ENCODE data around the gene OVOL1. TPM values are rescaled to one million over a fixed set of nuclear protein-coding genes. Genes with fewer than 3 reads are reported as not detected.

Gene OVOL1
- total RNA-seq, 2 donors from 2014 or later: 1.6 TPM; not detected in 1

DNA sequence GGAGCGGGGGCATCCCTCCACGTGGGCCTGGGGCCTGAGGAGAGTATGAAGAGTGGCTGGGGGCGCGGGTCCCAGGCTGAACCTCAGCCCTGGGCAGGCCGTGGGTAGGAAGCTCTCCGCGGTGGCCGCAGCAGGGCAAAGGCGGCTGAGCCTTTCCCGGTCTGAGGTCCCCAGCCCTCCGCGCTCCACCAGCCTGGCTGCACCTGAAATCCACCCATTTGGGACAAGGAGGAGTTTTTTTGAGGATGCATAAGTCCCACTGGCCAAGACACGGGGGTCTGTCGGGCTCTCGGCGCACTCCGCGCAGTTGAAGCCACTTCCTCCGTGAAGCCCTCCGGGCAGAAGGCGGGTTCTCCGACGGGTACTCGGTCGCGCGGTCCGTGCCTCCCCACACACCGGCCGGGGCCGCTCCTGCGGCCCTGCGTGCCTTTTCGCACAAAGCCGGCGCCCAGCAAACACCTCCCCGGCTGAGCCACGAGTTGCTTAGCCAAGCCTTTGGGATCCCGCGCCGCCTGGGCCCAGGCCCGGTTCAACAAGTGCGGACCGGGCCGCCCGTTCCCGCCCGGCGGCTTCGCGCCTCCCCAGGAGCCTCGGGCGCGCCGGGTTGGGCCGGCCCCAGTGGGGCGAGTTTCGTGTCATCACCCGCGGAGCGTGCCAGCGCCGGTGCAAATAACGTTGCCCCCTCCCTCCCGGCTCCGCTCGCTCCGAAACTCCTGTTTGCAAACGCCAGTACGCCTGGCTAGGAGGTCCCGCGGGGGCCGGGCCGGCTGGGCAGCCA, 666 bp upstream of the OVOL1 start:
- Mint-ChIP-seq H3K27ac (no peak overlapping the region), H3K9me3 (no peaks in the 10 kb centered on the region), H3K36me3 (no peaks in the 10 kb centered on the region)
- DNase-seq (ENCODE audit: low spot score in 2 of 2) (peak in 1 of 2 donors; percentile 26), ATAC-seq (no peak)

DNA sequence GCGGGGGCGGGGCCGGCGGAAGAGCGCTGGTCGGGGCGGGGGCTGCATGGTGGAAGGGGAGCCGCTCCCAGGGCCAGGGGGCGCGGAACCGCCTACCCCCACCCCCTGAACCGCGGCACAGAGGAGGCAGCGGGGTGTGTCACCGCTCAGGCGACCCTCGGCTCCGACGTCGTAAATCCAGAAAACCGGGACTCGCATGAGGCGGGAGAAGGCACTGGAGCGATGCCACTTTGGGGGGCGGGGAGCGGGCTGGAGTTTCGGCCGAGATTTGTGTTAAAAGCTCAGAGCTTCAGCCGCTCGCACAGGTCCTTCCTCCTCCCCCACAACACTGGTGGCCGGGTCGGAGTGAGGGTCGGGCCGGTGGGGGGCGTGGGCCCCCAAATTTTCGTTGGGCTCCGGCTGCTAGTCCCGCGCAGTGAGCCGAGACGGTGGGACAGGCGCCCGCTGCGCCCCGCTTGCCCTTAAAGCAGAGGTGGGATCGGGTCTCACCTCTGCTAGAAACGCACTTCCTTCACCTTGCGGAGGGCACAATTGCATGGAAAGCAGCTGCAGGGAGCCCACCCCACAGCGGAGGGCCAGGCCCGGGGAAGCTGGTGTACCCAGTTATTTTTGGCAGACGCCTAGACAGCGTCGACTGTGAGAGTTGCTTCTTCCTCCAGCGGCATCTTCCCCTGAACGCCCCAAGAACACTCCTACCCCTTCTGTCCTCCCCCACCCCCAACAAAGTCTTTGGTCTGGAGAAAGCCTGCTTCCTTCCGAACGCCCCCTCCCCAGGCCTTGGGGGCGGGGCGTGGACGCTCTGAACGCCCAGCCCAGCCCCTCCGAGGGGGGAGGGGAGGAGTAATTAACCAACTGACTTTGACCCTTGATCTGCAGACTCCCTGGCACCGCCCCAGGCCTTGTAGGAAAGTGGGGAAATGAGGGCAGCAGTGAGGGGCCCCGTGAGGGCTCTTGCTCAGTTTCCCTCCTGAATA, 1.1 kb downstream of the OVOL1 start:
- H3K9me3 Mint-ChIP-seq: no peaks in the 10 kb centered on the region
- ATAC-seq (no peak), DNase-seq (ENCODE audit: low spot score in 2 of 2) (no peak)
- peak overlapping the region in 1 of 2 donors; percentile 60 for H3K27ac Mint-ChIP-seq
- no peaks in the 10 kb centered on the region for H3K36me3 Mint-ChIP-seq

DNA sequence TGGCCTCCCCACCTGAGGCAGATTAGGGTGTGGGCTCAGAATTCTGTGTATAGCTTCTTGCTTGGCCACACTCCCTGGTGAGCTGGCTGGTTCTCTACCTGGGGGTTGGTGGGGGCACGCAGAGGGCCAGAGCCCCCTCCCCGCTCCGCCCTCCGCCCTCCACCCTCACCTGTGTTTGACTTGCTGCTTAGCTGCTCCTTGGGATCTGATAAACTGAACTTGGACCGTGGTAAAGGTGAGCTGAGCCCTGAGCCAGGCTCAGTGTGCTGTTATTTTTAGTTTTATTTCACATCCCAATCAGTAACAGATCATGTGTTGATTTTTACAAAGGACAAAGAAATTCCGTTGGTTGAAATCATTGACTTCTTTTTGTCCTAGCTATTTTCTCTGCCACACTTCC, 2.0 kb downstream of the OVOL1 start:
- DNase-seq (ENCODE audit: low spot score in 2 of 2) (no peak), ATAC-seq (no peak)
- H3K27ac Mint-ChIP-seq: no peak overlapping the region
- no peaks in the 10 kb centered on the region for H3K36me3 Mint-ChIP-seq
- no peaks in the 10 kb centered on the region for H3K9me3 Mint-ChIP-seq

DNA sequence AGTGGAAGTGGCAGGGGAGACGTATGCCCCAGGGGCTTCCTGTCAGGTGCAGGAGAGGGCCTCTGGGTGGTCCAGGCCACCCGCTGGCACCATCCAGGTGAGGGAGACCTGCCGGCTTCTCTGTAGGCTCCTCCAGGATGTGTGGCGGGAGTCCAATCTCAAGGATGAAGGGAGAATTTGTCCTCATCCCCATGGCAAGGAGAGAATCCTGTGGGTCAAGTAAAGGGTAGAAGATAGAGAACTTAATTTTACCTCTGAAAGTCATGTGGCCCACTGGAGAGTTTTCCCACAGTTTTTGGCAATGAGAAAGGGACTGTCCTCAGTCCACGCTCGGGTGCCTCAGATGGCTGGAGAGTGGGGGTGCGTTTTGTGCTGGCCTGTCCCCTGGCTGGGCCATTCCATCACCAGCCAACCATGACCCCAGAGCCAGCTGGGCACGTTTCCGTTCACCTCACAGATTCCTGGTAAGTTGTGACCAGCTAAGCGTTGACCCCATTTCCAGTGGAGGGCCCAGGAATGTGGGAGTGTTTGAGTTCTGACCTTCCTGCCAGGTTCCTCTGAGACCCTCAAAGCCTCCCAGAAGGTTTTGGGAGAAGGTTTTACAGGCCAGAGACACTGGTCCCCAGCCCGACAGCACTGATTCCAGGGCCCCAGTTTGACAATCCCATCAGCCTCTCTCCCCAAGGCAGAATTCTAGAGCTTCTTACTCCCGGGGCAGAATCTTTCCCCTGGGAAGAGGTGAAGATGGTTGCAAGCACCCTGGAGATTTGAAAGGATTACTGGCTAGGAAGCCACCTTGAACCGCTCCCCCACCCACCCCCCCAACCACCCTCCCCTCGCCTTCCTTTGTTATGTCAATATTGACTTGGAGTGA, 2.6 kb downstream of the OVOL1 start:
- DNase-seq (ENCODE audit: low spot score in 2 of 2) (no peak), ATAC-seq (no peak)
- no peaks in the 10 kb centered on the region for H3K9me3 Mint-ChIP-seq
- H3K36me3 Mint-ChIP-seq: no peaks in the 10 kb centered on the region
- no peak overlapping the region for H3K27ac Mint-ChIP-seq

DNA sequence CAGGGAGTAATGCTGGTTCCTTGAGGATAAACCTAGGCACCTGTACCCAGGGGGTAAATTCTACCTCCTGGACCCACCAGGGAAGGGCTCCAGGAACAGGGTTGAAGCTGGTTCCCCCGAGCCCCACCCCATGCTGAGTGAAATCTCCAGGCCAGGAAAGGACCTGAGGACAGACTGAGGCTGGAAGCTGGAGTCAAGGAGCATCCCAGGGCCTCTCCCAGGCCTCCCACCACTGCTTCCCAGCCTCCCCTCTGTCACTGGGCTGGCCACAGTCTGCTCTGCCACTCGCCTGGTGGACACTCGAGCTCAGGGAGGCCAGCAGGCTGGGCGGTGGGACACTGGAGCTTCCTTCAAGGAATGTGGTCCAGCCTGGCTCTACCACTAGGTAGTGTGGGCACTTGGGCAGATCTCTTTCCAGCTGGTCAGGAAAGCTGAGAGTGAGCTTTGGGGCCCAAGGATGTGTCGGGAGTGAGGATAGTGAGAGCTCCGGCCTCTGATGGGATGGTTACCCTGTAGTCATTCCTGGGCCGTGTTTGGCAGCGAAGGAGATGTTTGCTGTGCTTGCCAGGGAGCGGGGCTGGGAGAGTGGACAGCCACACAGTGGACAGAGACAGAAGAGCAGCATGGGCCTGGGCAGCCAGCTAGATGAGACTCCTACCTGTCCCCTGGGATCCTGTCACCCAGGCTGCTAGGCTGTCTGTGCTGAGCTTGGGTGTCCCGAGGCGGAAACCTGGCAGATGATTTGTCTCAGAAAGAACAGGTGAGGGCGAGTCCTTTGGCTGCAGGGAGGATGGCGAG, 3.4 kb downstream of the OVOL1 start:
- DNase-seq (ENCODE audit: low spot score in 2 of 2): no peak
- H3K27ac Mint-ChIP-seq: peak overlapping the region in 1 of 2 donors; percentile 6

GRCh38 chr11:65790902-65791650, 4.2 kb downstream of the OVOL1 start:
- DNase-seq (ENCODE audit: low spot score in 2 of 2) (no peak), ATAC-seq (no peak)
- no peaks in the 10 kb centered on the region for H3K36me3 Mint-ChIP-seq
- no peak overlapping the region for H3K27ac Mint-ChIP-seq
- no peaks in the 10 kb centered on the region for H3K9me3 Mint-ChIP-seq

More for the DNA sequence above, 3.4 kb downstream of the OVOL1 start:
- no peaks in the 10 kb centered on the region for H3K9me3 Mint-ChIP-seq
- no peak for ATAC-seq
- no peaks in the 10 kb centered on the region for H3K36me3 Mint-ChIP-seq

- H3K36me3 Mint-ChIP-seq: no peaks in the 10 kb centered on the region
- H3K27ac Mint-ChIP-seq: peak overlapping the region in 1 of 2 donors; percentile 16
- ATAC-seq: peak; percentile 97 to 99
Observed at GRCh38 chr11:65791719-65792213, 4.9 kb downstream of the OVOL1 start.

DNA sequence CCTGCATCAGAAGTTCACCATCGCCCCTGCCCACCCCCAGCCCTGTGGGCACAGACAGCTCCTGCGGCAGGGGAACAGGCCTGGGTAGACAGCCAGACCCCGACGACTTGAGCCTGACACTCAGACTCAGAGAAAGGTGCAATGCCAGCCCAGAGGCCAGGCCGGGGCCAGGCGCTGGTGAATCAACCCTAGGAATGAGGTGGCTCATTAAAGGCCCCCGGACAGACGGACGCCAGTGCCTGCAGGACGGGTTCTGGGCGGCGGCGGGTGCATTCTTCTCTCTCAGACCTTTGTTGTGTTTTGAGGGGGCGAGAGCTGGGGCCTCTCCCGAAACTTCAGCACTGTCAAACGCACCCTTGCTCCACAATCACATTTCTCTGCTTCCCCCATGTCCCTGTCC, 5.6 kb downstream of the OVOL1 start:
- DNase-seq (ENCODE audit: low spot score in 2 of 2): no peak
- Mint-ChIP-seq H3K27ac (peak overlapping the region; percentile 16 to 88), H3K9me3 (no peaks in the 10 kb centered on the region), H3K36me3 (no peaks in the 10 kb centered on the region)
- ATAC-seq: no peak

More at GRCh38 chr11:65791719-65792213, 4.9 kb downstream of the OVOL1 start:
- no peaks in the 10 kb centered on the region for H3K9me3 Mint-ChIP-seq
- peak; percentile 68 to 70 for DNase-seq (ENCODE audit: low spot score in 2 of 2)

DNA sequence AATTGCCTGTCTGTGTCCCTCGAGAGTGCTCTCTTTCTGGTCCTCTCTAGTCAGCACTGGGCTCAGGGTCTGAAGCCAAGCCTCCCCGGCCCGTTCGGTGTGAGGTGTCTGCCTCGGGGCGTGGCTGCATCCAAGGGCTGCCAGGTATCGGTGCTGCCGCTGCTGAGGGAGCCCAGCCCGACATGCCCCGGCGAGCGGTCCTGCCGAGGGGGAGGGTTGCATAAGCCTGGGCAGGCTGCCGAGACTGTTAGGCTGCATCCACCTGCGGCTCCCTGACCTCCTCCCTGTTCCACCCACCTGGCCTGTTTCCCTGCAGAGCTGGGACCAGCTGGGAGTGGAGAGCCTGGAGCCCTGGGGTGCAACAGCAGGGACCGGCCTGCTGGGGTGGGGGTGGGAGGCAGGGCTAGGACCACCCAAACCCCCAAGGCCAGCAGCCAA, 6.3 kb downstream of the OVOL1 start:
- H3K27ac Mint-ChIP-seq: peak overlapping the region in 1 of 2 donors; percentile 16
- no peaks in the 10 kb centered on the region for H3K9me3 Mint-ChIP-seq
- no peaks in the 10 kb centered on the region for H3K36me3 Mint-ChIP-seq
- ATAC-seq (no peak), DNase-seq (ENCODE audit: low spot score in 2 of 2) (no peak)

DNA sequence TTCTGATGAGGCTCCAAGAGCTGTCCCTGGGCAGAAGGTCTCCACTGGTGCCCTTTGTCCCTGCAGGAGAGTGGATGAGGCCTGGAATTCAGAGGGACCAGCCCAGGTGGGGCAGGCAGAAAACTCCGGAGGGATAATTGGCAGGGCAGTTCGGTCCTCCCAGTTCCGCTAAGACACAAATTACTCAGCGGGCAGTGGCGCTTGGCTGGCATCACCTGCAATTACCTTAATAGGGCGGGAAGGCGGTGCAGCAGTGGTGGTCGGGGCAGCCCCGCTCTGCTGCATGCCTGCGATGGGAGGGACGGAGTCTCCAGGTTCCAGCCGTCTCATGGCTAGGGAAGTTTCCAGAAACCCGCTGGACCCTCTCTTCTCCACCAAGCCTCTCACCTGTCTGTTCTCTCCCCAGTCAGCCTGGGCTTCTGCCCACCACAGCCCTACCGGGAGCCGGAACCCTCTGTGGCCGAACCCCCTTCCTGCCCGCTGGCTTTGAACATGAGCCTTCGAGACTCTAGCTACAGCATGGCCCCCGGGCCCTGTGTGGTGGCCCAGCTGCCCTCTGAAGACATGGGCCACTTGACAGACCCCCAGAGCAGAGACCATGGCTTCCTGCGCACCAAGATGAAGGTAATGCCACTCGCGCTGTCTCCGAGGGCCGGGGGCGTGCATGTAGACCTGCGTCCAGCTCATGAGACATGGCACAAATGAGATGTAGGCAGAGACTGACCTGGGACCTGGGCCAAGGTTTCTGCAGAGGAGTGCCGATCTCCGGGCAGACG, 7.0 kb downstream of the OVOL1 start:
- Mint-ChIP-seq H3K36me3 (no peaks in the 10 kb centered on the region), H3K9me3 (no peaks in the 10 kb centered on the region), H3K27ac (no peak overlapping the region)
- no peak for ATAC-seq
- DNase-seq (ENCODE audit: low spot score in 2 of 2): no peak

DNA sequence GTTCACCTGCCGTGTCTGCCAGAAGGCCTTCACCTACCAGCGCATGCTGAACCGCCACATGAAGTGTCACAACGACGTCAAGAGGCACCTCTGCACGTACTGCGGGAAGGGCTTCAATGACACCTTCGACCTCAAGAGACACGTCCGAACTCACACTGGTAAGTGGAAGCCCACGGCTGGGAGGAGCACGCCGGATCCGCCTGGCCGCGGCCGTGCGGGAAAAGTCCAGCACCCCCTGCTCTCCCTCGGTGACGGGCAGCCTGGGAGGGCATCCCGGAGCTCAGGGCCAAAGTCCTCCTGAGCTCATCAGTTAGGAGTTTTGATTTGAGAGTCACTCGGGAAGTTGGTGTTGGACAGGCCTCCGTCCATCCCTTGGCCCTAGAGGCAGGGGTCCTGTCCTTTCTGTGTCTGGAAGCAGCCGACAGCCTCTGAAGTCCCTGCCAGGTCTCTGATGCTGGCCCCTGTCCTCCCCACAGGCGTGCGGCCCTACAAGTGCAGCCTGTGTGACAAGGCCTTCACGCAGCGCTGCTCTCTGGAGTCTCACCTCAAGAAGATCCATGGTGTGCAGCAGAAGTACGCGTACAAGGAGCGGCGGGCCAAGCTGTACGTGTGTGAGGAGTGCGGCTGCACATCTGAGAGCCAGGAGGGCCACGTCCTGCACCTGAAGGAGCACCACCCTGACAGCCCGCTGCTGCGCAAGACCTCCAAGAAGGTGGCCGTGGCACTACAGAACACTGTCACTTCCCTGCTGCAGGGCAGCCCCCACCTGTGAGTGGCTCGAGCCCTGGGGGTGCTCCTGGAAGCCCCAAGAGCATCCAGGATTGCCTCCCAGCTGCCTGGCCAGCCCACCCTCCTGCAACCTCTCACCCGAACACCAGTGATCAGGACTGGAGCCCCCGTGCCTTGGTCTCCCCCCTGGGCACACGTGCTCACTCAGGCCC, 8.0 kb downstream of the OVOL1 start:
- DNase-seq (ENCODE audit: low spot score in 2 of 2): no peak
- H3K9me3 Mint-ChIP-seq: no peaks in the 10 kb centered on the region
- H3K27ac Mint-ChIP-seq: peak overlapping the region in 1 of 2 donors; percentile 55
- no peaks in the 10 kb centered on the region for H3K36me3 Mint-ChIP-seq
- ATAC-seq: no peak

- H3K36me3 Mint-ChIP-seq: no peaks in the 10 kb centered on the region
- H3K27ac Mint-ChIP-seq: peak overlapping the region in 1 of 2 donors; percentile 39
- ATAC-seq: no peak
Observed at GRCh38 chr11:65796726-65797601, 10.1 kb downstream of the OVOL1 start.

GRCh38 chr11:65797711-65798110, 10.8 kb downstream of the OVOL1 start:
- DNase-seq (ENCODE audit: low spot score in 2 of 2): no peak
- Mint-ChIP-seq H3K36me3 (no peaks in the 10 kb centered on the region), H3K9me3 (no peaks in the 10 kb centered on the region), H3K27ac (no peak overlapping the region)
- ATAC-seq: no peak

More at GRCh38 chr11:65796726-65797601, 10.1 kb downstream of the OVOL1 start:
- no peaks in the 10 kb centered on the region for H3K9me3 Mint-ChIP-seq
- no peak for DNase-seq (ENCODE audit: low spot score in 2 of 2)

Measured in activated naive CD4-positive, alpha-beta T cell treated with anti-CD3 and anti-CD28 coated beads, Interleukin-2, amount 50 U/mL, for 72 hours (primary cell).